ENCODE results near the gene UPB1.
"Not testable (repeated sequence)": the region's sequence is repeated elsewhere in the genome, so short reads cannot be mapped to it uniquely, and the experiment has no call there.

UPB1 gene

GRCh38 chr22:24489011-24489410, 6.1 kb upstream of the UPB1 start:
- no peak for DNase-seq (ENCODE audit: insufficient read length, low spot score)
- FAIRE-seq: no peak
- TF ChIP-seq, protein P1, sequence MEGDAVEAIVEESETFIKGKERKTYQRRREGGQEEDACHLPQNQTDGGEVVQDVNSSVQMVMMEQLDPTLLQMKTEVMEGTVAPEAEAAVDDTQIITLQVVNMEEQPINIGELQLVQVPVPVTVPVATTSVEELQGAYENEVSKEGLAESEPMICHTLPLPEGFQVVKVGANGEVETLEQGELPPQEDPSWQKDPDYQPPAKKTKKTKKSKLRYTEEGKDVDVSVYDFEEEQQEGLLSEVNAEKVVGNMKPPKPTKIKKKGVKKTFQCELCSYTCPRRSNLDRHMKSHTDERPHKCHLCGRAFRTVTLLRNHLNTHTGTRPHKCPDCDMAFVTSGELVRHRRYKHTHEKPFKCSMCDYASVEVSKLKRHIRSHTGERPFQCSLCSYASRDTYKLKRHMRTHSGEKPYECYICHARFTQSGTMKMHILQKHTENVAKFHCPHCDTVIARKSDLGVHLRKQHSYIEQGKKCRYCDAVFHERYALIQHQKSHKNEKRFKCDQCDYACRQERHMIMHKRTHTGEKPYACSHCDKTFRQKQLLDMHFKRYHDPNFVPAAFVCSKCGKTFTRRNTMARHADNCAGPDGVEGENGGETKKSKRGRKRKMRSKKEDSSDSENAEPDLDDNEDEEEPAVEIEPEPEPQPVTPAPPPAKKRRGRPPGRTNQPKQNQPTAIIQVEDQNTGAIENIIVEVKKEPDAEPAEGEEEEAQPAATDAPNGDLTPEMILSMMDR (IDR thresholded peaks at IDR 0.05; ENCODE audit: insufficient read depth, missing control alignments): no peak

DNA sequence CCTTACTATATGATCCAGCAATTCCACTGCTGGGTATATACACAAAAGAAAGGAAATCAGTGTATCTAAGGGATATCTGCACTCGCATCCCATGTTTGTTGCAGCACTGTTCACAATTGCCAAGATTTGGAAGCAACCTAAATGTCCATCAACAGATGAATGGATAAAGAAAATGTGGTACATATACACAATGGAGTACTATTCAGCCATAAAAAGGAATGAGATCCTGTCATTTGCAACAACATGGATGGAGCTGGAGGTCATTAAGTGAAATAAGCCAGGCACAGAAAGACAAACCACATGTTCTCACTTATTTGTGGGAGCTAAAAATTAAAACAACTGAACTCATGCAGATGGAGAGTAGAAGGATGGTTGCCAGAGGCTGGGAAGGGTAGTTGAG, 5.7 kb upstream of the UPB1 start:
- FAIRE-seq; DNase-seq (ENCODE audit: insufficient read length, low spot score): not testable (repeated sequence)

- FAIRE-seq (no peak), DNase-seq (ENCODE audit: insufficient read length, low spot score) (no peak)
- TF ChIP-seq, protein P1 (IDR thresholded peaks at IDR 0.05; ENCODE audit: insufficient read depth, missing control alignments): no peak
Measured at GRCh38 chr22:24492391-24492790, 2.7 kb upstream of the UPB1 start.

DNA sequence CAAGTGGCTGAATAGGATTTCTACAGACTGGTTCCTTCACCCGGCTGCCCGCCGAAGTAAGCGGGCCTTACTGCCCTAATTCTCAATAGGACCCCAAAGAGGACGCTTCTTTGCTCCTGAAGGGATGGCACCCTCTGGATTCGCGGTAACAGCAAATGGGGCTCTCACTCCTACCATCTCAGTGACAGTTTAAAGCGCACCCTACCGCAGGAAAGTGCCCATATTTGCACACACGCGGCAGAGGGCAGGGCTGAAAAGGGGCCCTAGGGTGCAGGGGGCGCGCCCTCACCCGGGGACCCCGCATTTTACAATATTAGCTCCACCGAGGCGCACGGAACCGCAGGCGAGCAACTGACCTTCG, 985 bp upstream of the UPB1 start:
- TF ChIP-seq, protein P1 (IDR thresholded peaks at IDR 0.05; ENCODE audit: insufficient read depth, missing control alignments): no peak
- DNase-seq (ENCODE audit: insufficient read length, low spot score) (no peak), FAIRE-seq (no peak)

DNA sequence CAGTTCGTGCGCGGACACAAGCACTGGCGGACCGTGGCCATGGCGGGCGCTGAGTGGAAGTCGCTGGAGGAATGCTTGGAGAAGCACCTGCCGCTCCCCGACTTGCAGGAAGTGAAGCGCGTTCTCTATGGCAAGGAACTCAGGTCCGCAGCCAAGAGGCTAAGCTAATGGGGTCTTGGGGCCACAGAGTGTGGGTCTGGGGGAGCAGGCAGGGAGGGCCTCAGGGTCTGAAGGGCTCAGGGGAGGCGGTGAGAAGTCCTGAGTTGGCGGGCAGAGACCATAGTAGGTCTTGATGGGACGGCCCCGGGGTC, 188 bp downstream of the UPB1 start:
- TF ChIP-seq, protein P1 (IDR thresholded peaks at IDR 0.05; ENCODE audit: insufficient read depth, missing control alignments): no peak
- FAIRE-seq: no peak
- no peak for DNase-seq (ENCODE audit: insufficient read length, low spot score)

DNA sequence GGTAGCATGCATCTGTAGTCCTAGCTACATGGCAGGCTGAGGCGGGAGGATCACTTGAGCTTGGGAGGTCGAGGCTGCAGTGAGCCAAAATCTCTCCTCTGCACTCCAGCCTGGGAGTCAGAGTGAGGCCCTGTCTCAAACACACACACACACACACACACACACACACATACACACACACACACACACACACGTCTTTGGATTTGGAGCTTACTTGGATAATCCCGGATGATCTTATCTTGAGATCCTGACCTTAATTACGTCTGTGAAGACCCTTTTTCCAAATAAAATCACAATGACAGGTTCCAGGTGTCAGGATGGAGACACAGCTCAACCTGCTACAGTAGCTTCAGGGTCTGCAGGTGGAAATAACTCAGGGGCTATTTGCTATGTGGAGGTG, 1.1 kb downstream of the UPB1 start:
- DNase-seq (ENCODE audit: insufficient read length, low spot score): no peak
- peak; percentile 96 for FAIRE-seq
- TF ChIP-seq, protein P1 (IDR thresholded peaks at IDR 0.05; ENCODE audit: insufficient read depth, missing control alignments): no peak

DNA sequence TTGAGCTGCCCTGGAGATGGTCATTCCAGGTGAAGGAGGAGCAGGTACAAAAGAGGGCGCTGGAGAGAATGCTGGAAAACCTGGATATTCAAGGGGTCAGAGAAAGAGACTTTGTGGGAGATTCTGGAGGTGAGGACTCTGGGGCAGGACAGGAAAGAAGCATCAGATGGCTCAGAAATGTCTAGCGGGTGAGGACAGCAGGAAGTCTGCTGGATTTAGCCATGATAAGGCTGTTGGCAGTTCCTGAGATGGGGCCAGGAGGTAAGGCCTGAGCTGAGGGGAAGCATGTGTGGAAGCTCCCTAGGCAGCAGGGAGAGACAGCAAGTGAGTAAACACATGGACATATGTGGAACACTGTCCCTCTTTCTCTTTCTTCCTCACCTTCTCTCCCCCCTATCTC, 1.5 kb downstream of the UPB1 start:
- TF ChIP-seq, protein P1 (IDR thresholded peaks at IDR 0.05; ENCODE audit: insufficient read depth, missing control alignments): no peak
- FAIRE-seq (no peak), DNase-seq (ENCODE audit: insufficient read length, low spot score) (no peak)

GRCh38 chr22:24497841-24498258, 2.7 kb downstream of the UPB1 start:
- no peak for FAIRE-seq
- no peak for DNase-seq (ENCODE audit: insufficient read length, low spot score)
- TF ChIP-seq, protein P1 (IDR thresholded peaks at IDR 0.05; ENCODE audit: insufficient read depth, missing control alignments): no peak
